A204.1 (cell line): Measurements from ENCODE around the gene GPS1.

Experiments
- FAIRE-seq: peaks from 2 replicates; lab custom pipeline; 2012; peaks lifted over from hg19 to GRCh38; lab: Jason Lieb, UNC

The GPS1 gene

GRCh38 chr17:82045936-82046484 is 5.7 kb upstream of the GPS1 start:
- FAIRE-seq = no peak

- no peak for FAIRE-seq
These were observed 4.8 kb upstream of the GPS1 start for GRCh38 chr17:82046903-82047302.

GRCh38 chr17:82047379-82047778 is 4.3 kb upstream of the GPS1 start:
- no peak for FAIRE-seq

- FAIRE-seq = no peak
These were observed 3.7 kb upstream of the GPS1 start for GRCh38 chr17:82047914-82048570.

- FAIRE-seq = no peak
These were observed 3.1 kb upstream of the GPS1 start for GRCh38 chr17:82048571-82048971.

GRCh38 chr17:82049106-82049505 is 2.6 kb upstream of the GPS1 start:
- FAIRE-seq = no peak

GRCh38 chr17:82049521-82049971 is 2.2 kb upstream of the GPS1 start:
- FAIRE-seq = no peak

- no peak for FAIRE-seq
These were observed 1.4 kb upstream of the GPS1 start for GRCh38 chr17:82050152-82050760.

GRCh38 chr17:82050761-82051641 is 697 bp upstream of the GPS1 start:
- no peak for FAIRE-seq

GRCh38 chr17:82052638-82053059 is 951 bp downstream of the GPS1 start:
- FAIRE-seq = no peak

GRCh38 chr17:82053130-82053529 is 1.4 kb downstream of the GPS1 start:
- FAIRE-seq = no peak

- FAIRE-seq = no peak
These were observed 2.0 kb downstream of the GPS1 start for GRCh38 chr17:82053556-82054263.

GRCh38 chr17:82054351-82055022 is 2.8 kb downstream of the GPS1 start:
- FAIRE-seq = no peak

GRCh38 chr17:82055023-82055964 is 3.6 kb downstream of the GPS1 start:
- no peak for FAIRE-seq

- no peak for FAIRE-seq
These were observed 4.4 kb downstream of the GPS1 start for GRCh38 chr17:82055965-82056728.

- no peak for FAIRE-seq
These were observed 5.3 kb downstream of the GPS1 start for GRCh38 chr17:82056729-82057621.

- no peak for FAIRE-seq
These were observed 6.6 kb downstream of the GPS1 start for GRCh38 chr17:82058230-82058854.

GRCh38 chr17:82058855-82059249 is 7.2 kb downstream of the GPS1 start:
- FAIRE-seq = no peak
